WTC11 (cell line): ENCODE data around the gene AHNAK2.

Experiments
- E2F1 ChIP-seq: sonication (generic); formaldehyde crosslinking; IDR thresholded peaks from 2 replicates; pipeline ENCODE4 v1.8.0; 2022; ENCODE audit warnings: mild to moderate bottlenecking, missing genetic modification reagents
- E2F4 ChIP-seq: sonication (generic); formaldehyde crosslinking; IDR thresholded peaks from 2 replicates; pipeline ENCODE4 v1.8.1; 2022; ENCODE audit warnings: low read depth, mild to moderate bottlenecking, moderate library complexity, missing genetic modification reagents, borderline replicate concordance
- ETV6 ChIP-seq: sonication (generic); formaldehyde crosslinking; IDR thresholded peaks from 2 replicates; pipeline ENCODE4 v1.8.1; 2022; ENCODE audit warnings: mild to moderate bottlenecking, missing genetic modification reagents
- NR2C2 ChIP-seq: sonication (generic); formaldehyde crosslinking; IDR thresholded peaks from 2 replicates; pipeline ENCODE4 v1.8.0; 2022; ENCODE audit warnings: mild to moderate bottlenecking, missing genetic modification reagents
- SP1 ChIP-seq: sonication (generic); formaldehyde crosslinking; conservative IDR thresholded peaks from 2 replicates; pipeline ENCODE4 v1.8.1; 2022; ENCODE audit warnings: missing genetic modification reagents
- TP53 ChIP-seq: sonication (generic); formaldehyde crosslinking; IDR thresholded peaks from 2 replicates; pipeline ENCODE4 v1.8.1; 2023; ENCODE audit warnings: mild to moderate bottlenecking, missing genetic modification reagents
- USF1 ChIP-seq: sonication (generic); formaldehyde crosslinking; IDR thresholded peaks from 2 replicates; pipeline ENCODE4 v1.8.0; 2022; ENCODE audit warnings: mild to moderate bottlenecking, missing genetic modification reagents
- ZNF232 ChIP-seq: sonication (generic); formaldehyde crosslinking; IDR thresholded peaks from 2 replicates; pipeline ENCODE4 v1.8.0; 2022; ENCODE audit warnings: mild to moderate bottlenecking, missing genetic modification reagents

GRCh38 chr14:104927432-104927816, 50.8 kb downstream of the AHNAK2 start:
- TF ChIP-seq USF1 (no peak), TP53 (no peak), E2F1 (CRISPR knock-in tag) (no peak), SP1 (no peak), E2F4 (CRISPR knock-in tag) (no peak), ZNF232 (CRISPR knock-in tag) (no peak), ETV6 (no peak), NR2C2 (CRISPR knock-in tag) (no peak)
